Body of pancreas (tissue), 4 donors: ENCODE results near the gene DESI1.

Source experiments
- POLR2A ChIP-seq, 3 donors: fragments of 450-650 bp; IDR thresholded peaks; one replicate each; pipeline ENCODE4 v1.6.1; 2016; ENCODE audit warnings: antibody characterized with exemption in 3 of 3, mild to moderate bottlenecking in 2 of 3
- TF ChIP-seq, protein P1 (sequence below), 7 experiments: fragments of 450-650 bp in 4 of 7; fragments of 200-600 bp in 3 of 7; sonication (generic) in 3 of 7; IDR thresholded peaks; one replicate each; pipeline ENCODE4 v1.5.1; 2016 to 2019; ENCODE audit warnings: antibody characterized with exemption in 7 of 7

DNA sequence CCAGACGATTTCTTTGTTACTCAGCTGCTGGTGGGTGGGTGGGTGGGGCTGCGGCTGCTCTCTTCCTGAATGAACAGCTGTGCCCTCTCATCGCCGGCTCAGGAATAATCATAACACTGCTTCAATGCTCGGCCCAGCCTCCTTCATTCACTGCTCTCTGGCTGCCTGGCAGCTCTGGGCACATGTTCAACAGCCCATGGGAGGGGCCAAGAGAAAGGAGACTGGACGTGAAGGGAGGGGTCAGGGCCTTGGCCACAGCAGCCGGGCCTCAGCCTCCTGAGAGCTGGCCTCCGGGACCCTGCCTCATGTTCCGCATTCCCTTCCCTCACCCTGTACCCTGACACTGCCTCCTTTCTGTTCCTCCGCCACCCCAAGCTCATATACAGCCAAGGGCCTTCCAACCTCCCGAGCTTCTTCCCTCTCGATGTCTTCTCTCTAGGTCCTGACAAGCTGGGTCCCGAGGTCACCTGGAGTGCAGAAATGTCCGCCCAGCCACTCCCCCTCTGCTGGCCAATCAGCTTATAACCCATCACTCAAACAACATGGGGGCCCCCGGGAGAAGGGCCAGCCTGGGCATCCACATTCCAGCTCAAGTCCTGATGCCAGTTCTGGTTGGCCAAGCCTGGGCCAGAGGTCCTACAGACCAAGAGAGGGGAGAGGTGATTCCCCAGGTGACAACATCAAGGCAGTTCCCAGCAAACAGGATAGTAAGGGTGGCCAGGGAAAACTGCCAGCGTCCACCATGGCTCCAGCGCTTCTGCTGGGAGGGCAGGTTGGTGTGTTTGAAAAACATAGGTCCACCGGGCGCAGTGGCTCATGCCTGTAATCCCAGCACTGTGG, 63.2 kb downstream of the DESI1 start:
- no peak for TF ChIP-seq POLR2A (IDR thresholded peaks at IDR 0.05)
- TF ChIP-seq, protein P1, sequence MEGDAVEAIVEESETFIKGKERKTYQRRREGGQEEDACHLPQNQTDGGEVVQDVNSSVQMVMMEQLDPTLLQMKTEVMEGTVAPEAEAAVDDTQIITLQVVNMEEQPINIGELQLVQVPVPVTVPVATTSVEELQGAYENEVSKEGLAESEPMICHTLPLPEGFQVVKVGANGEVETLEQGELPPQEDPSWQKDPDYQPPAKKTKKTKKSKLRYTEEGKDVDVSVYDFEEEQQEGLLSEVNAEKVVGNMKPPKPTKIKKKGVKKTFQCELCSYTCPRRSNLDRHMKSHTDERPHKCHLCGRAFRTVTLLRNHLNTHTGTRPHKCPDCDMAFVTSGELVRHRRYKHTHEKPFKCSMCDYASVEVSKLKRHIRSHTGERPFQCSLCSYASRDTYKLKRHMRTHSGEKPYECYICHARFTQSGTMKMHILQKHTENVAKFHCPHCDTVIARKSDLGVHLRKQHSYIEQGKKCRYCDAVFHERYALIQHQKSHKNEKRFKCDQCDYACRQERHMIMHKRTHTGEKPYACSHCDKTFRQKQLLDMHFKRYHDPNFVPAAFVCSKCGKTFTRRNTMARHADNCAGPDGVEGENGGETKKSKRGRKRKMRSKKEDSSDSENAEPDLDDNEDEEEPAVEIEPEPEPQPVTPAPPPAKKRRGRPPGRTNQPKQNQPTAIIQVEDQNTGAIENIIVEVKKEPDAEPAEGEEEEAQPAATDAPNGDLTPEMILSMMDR (IDR thresholded peaks at IDR 0.05) = no peak
